ENCODE measurements around the gene PLEKHA5.

GRCh38 chr12:19224746-19225145, 95.2 kb downstream of the PLEKHA5 start:
- TF ChIP-seq POLR2AphosphoS5 (IDR thresholded peaks at IDR 0.05), result no peak
- TF ChIP-seq, protein P1, sequence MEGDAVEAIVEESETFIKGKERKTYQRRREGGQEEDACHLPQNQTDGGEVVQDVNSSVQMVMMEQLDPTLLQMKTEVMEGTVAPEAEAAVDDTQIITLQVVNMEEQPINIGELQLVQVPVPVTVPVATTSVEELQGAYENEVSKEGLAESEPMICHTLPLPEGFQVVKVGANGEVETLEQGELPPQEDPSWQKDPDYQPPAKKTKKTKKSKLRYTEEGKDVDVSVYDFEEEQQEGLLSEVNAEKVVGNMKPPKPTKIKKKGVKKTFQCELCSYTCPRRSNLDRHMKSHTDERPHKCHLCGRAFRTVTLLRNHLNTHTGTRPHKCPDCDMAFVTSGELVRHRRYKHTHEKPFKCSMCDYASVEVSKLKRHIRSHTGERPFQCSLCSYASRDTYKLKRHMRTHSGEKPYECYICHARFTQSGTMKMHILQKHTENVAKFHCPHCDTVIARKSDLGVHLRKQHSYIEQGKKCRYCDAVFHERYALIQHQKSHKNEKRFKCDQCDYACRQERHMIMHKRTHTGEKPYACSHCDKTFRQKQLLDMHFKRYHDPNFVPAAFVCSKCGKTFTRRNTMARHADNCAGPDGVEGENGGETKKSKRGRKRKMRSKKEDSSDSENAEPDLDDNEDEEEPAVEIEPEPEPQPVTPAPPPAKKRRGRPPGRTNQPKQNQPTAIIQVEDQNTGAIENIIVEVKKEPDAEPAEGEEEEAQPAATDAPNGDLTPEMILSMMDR (IDR thresholded peaks at IDR 0.05), result no peak
